Osteocyte (in vitro differentiated cells): ENCODE data around the gene TGFB2. TPM values are rescaled to one million over a fixed set of nuclear protein-coding genes. Genes with fewer than 3 reads are reported as not detected.
"Not testable (repeated sequence)": the region's sequence is repeated elsewhere in the genome, so short reads cannot be mapped to it uniquely, and the experiment has no call there.

Experiments used
- DNase-seq: peaks from one replicate; pipeline ENCODE4 v3.0.0; 2021; ENCODE audit warnings: mixed read lengths; ENCODE audit not compliant: unreplicated experiment; ENCODE audit errors: extremely low spot score
- H3K27ac Mint-ChIP-seq: one replicate; pipeline ENCODE4 v1.8.0; 2021; ENCODE audit warnings: mild to moderate bottlenecking, mixed read lengths; ENCODE audit not compliant: unreplicated experiment
- H3K27me3 Mint-ChIP-seq: one replicate; pipeline ENCODE4 v1.8.0; 2021; ENCODE audit warnings: mixed read lengths; ENCODE audit not compliant: unreplicated experiment
- H3K36me3 Mint-ChIP-seq: one replicate; pipeline ENCODE4 v1.8.0; 2021; ENCODE audit warnings: mixed read lengths; ENCODE audit not compliant: unreplicated experiment
- H3K4me1 Mint-ChIP-seq: one replicate; pipeline ENCODE4 v1.8.0; 2021; ENCODE audit warnings: mixed read lengths; ENCODE audit not compliant: unreplicated experiment
- H3K4me3 Mint-ChIP-seq: one replicate; pipeline ENCODE4 v1.8.0; 2021; ENCODE audit warnings: mild to moderate bottlenecking, moderate library complexity, mixed read lengths; ENCODE audit not compliant: unreplicated experiment
- H3K9me3 Mint-ChIP-seq: one replicate; pipeline ENCODE4 v1.8.0; 2021; ENCODE audit warnings: mixed read lengths; ENCODE audit not compliant: unreplicated experiment
- CTCF ChIP-seq: fragments of 200-600 bp; sonication (generic); IDR thresholded peaks from 2 replicates; pipeline ENCODE4 v1.5.0; 2021; ENCODE audit warnings: antibody characterized with exemption, mild to moderate bottlenecking, moderate library complexity
- total RNA-seq: library from RNA; stranded (reverse); gene quantifications from 2 replicates; pipeline ENCODE4 v1.2.1, GENCODE V29; 2021

TGFB2 gene
- total RNA-seq, 1 donor from 2014 or later: 184 TPM

- TF ChIP-seq CTCF: no peak
- Mint-ChIP-seq H3K4me3 (no peak overlapping the region), H3K36me3 (peaks cover 10% of the 10 kb centered on the region), H3K4me1 (peaks cover 29% of the 10 kb centered on the region), H3K9me3 (no peaks in the 10 kb centered on the region), H3K27me3 (no peaks in the 10 kb centered on the region), H3K27ac (no peak overlapping the region)
- no peak for DNase-seq
These were observed 39.6 kb upstream of the TGFB2 start for GRCh38 chr1:218305472-218306064.

GRCh38 chr1:218312509-218312908 lies 32.6 kb upstream of the TGFB2 start:
- H3K4me3 Mint-ChIP-seq: no peak overlapping the region
- DNase-seq: no peak
- H3K36me3 Mint-ChIP-seq: peaks cover 14% of the 10 kb centered on the region
- H3K27me3 Mint-ChIP-seq: no peaks in the 10 kb centered on the region
- H3K9me3 Mint-ChIP-seq: peaks cover 6% of the 10 kb centered on the region
- H3K27ac Mint-ChIP-seq: peak overlapping the region; percentile 4
- no peak for TF ChIP-seq CTCF
- H3K4me1 Mint-ChIP-seq: peaks cover 24% of the 10 kb centered on the region

GRCh38 chr1:218314316-218314715 lies 30.8 kb upstream of the TGFB2 start:
- H3K27ac Mint-ChIP-seq: no peak overlapping the region
- H3K4me1 Mint-ChIP-seq: peaks cover 10% of the 10 kb centered on the region
- H3K4me3 Mint-ChIP-seq: no peak overlapping the region
- DNase-seq: no peak
- H3K27me3 Mint-ChIP-seq: no peaks in the 10 kb centered on the region
- H3K9me3 Mint-ChIP-seq: peaks cover 6% of the 10 kb centered on the region
- peaks cover 9% of the 10 kb centered on the region for H3K36me3 Mint-ChIP-seq
- TF ChIP-seq CTCF: no peak

- DNase-seq: no peak
- H3K9me3 Mint-ChIP-seq: peaks cover 6% of the 10 kb centered on the region
- no peak overlapping the region for H3K4me3 Mint-ChIP-seq
- H3K27me3 Mint-ChIP-seq: no peaks in the 10 kb centered on the region
- peaks cover 10% of the 10 kb centered on the region for H3K4me1 Mint-ChIP-seq
- no peak overlapping the region for H3K27ac Mint-ChIP-seq
- peaks cover 10% of the 10 kb centered on the region for H3K36me3 Mint-ChIP-seq
- no peak for TF ChIP-seq CTCF
These were observed 29.5 kb upstream of the TGFB2 start for GRCh38 chr1:218315638-218316037.

- Mint-ChIP-seq H3K27ac (no peak overlapping the region), H3K9me3 (no peaks in the 10 kb centered on the region), H3K4me1 (peaks cover 13% of the 10 kb centered on the region), H3K4me3 (no peak overlapping the region), H3K27me3 (no peaks in the 10 kb centered on the region), H3K36me3 (peaks cover 2% of the 10 kb centered on the region)
- no peak for DNase-seq
- no peak for TF ChIP-seq CTCF
These were observed 28.1 kb upstream of the TGFB2 start for GRCh38 chr1:218317061-218317460.

- not testable (repeated sequence) for H3K9me3 Mint-ChIP-seq, H3K27me3 Mint-ChIP-seq, H3K4me1 Mint-ChIP-seq, H3K4me3 Mint-ChIP-seq, DNase-seq, H3K27ac Mint-ChIP-seq
- peaks cover 16% of the 10 kb centered on the region for H3K36me3 Mint-ChIP-seq
These were observed 25.0 kb upstream of the TGFB2 start for GRCh38 chr1:218320182-218320581.
